ENCODE data around the gene TRIM74.
"Not testable (repeated sequence)": the region's sequence is repeated elsewhere in the genome, so short reads cannot be mapped to it uniquely, and the experiment has no call there.

DNA sequence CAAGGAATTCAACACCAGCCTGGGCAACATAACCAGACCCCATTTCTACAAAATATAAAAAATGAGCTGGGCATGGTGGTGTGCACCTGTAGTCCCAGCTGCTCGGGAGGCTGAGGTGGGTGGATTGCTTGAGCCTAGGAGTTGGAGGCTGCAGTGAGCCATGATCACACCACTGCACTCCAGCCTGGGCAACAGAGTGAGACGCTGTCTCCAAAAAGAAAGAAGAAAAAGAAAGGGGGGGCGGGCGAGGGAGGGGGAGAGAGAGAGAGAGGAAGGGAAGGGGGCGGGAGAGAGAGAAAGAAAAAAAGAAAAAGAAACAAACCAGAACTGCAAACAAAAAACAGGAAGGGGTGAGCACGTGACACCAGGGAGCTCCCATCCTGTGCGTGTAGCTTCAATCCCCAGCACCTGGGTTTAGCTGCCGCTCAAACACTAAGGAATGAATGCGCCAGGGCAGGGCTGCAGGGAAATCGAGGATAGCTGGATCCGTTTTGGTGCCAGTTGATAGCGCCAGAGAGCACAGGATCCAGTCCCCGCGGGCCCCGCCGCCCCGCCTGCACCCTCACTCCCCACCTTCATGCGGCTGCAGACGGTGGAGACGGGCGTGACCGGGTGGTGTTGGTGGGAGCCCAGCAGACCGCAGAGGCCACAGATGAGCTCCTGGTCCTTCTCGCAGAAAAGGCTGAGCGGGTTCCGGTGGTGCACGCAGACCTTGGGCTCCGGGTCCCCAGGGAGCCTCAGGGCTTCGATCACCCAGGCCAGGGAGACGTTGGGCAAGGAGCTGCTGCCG lies 3.9 kb downstream of the TRIM74 start:
- TF ChIP-seq, protein P1, sequence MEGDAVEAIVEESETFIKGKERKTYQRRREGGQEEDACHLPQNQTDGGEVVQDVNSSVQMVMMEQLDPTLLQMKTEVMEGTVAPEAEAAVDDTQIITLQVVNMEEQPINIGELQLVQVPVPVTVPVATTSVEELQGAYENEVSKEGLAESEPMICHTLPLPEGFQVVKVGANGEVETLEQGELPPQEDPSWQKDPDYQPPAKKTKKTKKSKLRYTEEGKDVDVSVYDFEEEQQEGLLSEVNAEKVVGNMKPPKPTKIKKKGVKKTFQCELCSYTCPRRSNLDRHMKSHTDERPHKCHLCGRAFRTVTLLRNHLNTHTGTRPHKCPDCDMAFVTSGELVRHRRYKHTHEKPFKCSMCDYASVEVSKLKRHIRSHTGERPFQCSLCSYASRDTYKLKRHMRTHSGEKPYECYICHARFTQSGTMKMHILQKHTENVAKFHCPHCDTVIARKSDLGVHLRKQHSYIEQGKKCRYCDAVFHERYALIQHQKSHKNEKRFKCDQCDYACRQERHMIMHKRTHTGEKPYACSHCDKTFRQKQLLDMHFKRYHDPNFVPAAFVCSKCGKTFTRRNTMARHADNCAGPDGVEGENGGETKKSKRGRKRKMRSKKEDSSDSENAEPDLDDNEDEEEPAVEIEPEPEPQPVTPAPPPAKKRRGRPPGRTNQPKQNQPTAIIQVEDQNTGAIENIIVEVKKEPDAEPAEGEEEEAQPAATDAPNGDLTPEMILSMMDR (IDR thresholded peaks at IDR 0.05; ENCODE audit: poor library complexity, severe bottlenecking), result not testable (repeated sequence)
- not testable (repeated sequence) for TF ChIP-seq POLR2AphosphoS5 (IDR thresholded peaks at IDR 0.05); MXI1 (conservative IDR thresholded peaks at IDR 0.05; ENCODE audit: poor library complexity, severe bottlenecking); EP300 (conservative IDR thresholded peaks at IDR 0.05; ENCODE audit: poor library complexity, severe bottlenecking); EZH2 (IDR thresholded peaks at IDR 0.05; ENCODE audit: borderline replicate concordance, insufficient read depth, low read length, poor library complexity, severe bottlenecking); SMC3 (conservative IDR thresholded peaks at IDR 0.05; ENCODE audit: poor library complexity)
- TF ChIP-seq, protein P2, sequence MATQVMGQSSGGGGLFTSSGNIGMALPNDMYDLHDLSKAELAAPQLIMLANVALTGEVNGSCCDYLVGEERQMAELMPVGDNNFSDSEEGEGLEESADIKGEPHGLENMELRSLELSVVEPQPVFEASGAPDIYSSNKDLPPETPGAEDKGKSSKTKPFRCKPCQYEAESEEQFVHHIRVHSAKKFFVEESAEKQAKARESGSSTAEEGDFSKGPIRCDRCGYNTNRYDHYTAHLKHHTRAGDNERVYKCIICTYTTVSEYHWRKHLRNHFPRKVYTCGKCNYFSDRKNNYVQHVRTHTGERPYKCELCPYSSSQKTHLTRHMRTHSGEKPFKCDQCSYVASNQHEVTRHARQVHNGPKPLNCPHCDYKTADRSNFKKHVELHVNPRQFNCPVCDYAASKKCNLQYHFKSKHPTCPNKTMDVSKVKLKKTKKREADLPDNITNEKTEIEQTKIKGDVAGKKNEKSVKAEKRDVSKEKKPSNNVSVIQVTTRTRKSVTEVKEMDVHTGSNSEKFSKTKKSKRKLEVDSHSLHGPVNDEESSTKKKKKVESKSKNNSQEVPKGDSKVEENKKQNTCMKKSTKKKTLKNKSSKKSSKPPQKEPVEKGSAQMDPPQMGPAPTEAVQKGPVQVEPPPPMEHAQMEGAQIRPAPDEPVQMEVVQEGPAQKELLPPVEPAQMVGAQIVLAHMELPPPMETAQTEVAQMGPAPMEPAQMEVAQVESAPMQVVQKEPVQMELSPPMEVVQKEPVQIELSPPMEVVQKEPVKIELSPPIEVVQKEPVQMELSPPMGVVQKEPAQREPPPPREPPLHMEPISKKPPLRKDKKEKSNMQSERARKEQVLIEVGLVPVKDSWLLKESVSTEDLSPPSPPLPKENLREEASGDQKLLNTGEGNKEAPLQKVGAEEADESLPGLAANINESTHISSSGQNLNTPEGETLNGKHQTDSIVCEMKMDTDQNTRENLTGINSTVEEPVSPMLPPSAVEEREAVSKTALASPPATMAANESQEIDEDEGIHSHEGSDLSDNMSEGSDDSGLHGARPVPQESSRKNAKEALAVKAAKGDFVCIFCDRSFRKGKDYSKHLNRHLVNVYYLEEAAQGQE (IDR thresholded peaks at IDR 0.05; ENCODE audit: borderline replicate concordance), result not testable (repeated sequence)
